ENCODE measurements around the gene KNTC1. TPM values are rescaled to one million over a fixed set of nuclear protein-coding genes. Genes with fewer than 3 reads are reported as not detected.

The KNTC1 gene
- total RNA-seq, 1 donor from 2014 or later: 249 TPM

DNA sequence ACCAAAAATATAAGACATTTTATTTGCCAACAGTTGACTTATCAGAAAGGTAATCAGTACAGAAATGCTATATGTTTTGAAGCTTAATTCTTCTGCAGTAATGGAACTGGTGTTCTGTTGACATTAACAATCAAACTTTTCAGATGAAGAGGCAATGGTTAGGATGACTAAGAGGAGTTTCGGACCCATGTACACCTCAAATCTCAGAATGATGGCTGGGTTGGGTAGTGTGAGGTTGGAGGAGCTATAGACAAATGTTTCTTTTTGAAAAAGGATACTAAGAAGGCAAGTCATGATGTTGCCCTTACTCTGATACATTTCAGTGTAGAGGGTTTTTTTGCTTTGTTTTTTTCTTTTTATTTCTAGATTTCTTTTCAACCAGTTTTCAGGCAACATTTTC, 66.9 kb downstream of the KNTC1 start:
- Mint-ChIP-seq H3K27ac (no peak overlapping the region), H3K4me1 (no peaks in the 10 kb centered on the region), H3K27me3 (ENCODE audit: insufficient read depth, low read depth) (no peaks in the 10 kb centered on the region), H3K36me3 (peaks cover 24% of the 10 kb centered on the region), H3K9me3 (no peaks in the 10 kb centered on the region), H3K4me3 (no peak overlapping the region)
- Histone ChIP-seq H4K20me1 (ENCODE audit: low read depth) (no peaks in the 10 kb centered on the region), H3K4me3 (no peak overlapping the region), H3K9ac (no peak overlapping the region), H3K4me2 (no peak overlapping the region), H2AFZ (replicated peaks) (no peak overlapping the region), H3F3A (ENCODE audit: low read depth) (no peaks in the 10 kb centered on the region), H3K4me1 (no peaks in the 10 kb centered on the region), H3K27ac (no peak overlapping the region), H3K9me3 (ENCODE audit: low read depth) (no peaks in the 10 kb centered on the region), H3K27me3 (no peaks in the 10 kb centered on the region), H3K36me3 (peaks cover 21% of the 10 kb centered on the region), H3K79me2 (ENCODE audit: low read depth) (no peaks in the 10 kb centered on the region)
- DNase-seq (ENCODE audit: low spot score): no peak
- no peak for TF ChIP-seq EZH2 (IDR thresholded peaks at IDR 0.05)
- no peak for TF ChIP-seq EZH2phosphoT487 (IDR thresholded peaks at IDR 0.05)
- TF ChIP-seq CTCF (IDR thresholded peaks at IDR 0.05): no peak

DNA sequence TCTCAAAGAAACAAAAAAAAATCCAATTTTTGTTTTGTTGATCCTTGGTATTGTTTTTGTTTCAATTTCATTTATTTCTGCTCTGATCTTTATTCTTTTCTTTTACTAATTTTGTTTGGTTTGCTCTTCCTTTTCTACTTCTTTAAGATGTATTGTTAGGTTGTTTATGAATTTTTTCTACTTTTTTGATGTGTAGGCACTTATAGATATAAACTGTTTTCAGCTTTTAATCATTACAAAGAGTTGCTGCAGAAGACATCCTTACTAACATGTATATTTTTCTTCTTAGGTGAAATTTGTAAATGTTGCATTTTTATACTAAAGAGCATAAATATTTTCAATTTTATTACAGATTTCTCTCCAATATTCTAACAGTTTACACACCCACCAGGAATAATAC, 69.8 kb downstream of the KNTC1 start:
- Histone ChIP-seq H3K4me2 (no peak overlapping the region), H3K9ac (no peak overlapping the region), H3K27ac (no peak overlapping the region), H3K4me1 (no peaks in the 10 kb centered on the region), H4K20me1 (ENCODE audit: low read depth) (no peaks in the 10 kb centered on the region), H3K27me3 (no peaks in the 10 kb centered on the region), H3K79me2 (ENCODE audit: low read depth) (no peaks in the 10 kb centered on the region), H3K36me3 (peaks cover 7% of the 10 kb centered on the region), H3K4me3 (no peak overlapping the region), H2AFZ (replicated peaks) (no peak overlapping the region), H3F3A (ENCODE audit: low read depth) (no peaks in the 10 kb centered on the region), H3K9me3 (ENCODE audit: low read depth) (no peaks in the 10 kb centered on the region)
- H3K4me1 Mint-ChIP-seq: no peaks in the 10 kb centered on the region
- DNase-seq (ENCODE audit: low spot score): no peak
- no peaks in the 10 kb centered on the region for H3K9me3 Mint-ChIP-seq
- H3K27ac Mint-ChIP-seq: no peak overlapping the region
- TF ChIP-seq EZH2phosphoT487 (IDR thresholded peaks at IDR 0.05): no peak
- peaks cover 21% of the 10 kb centered on the region for H3K36me3 Mint-ChIP-seq
- H3K4me3 Mint-ChIP-seq: no peak overlapping the region
- H3K27me3 Mint-ChIP-seq (ENCODE audit: insufficient read depth, low read depth): no peaks in the 10 kb centered on the region

DNA sequence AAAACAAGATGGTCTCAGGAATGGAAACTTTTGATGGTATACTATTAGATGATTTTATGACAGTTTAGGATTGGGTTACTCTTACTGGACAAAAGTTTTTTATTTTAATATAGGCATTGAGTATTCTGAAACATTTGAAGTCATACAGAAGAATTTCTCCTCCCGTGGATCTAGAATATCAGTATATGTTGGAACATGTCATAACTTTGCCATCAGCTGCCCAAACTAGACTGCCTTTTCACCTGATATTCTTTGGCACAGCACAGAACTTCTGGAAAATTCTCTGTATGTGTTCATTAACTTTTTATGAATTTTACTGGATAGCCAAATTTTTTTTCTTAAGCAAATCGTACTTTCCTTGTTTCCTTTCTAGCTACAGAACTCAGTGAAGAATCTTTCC, 75.4 kb downstream of the KNTC1 start:
- Mint-ChIP-seq H3K4me1 (no peaks in the 10 kb centered on the region), H3K9me3 (no peaks in the 10 kb centered on the region), H3K27ac (no peak overlapping the region), H3K36me3 (peaks cover 20% of the 10 kb centered on the region), H3K27me3 (ENCODE audit: insufficient read depth, low read depth) (no peaks in the 10 kb centered on the region), H3K4me3 (no peak overlapping the region)
- no peak for DNase-seq (ENCODE audit: low spot score)
- Histone ChIP-seq H3K4me2 (no peak overlapping the region), H3F3A (ENCODE audit: low read depth) (no peaks in the 10 kb centered on the region), H3K9ac (no peak overlapping the region), H3K36me3 (no peaks in the 10 kb centered on the region), H3K4me1 (no peaks in the 10 kb centered on the region), H3K79me2 (ENCODE audit: low read depth) (no peaks in the 10 kb centered on the region), H4K20me1 (ENCODE audit: low read depth) (no peaks in the 10 kb centered on the region), H3K4me3 (no peak overlapping the region), H3K27me3 (no peaks in the 10 kb centered on the region), H3K27ac (no peak overlapping the region), H3K9me3 (ENCODE audit: low read depth) (no peaks in the 10 kb centered on the region), H2AFZ (replicated peaks) (no peak overlapping the region)
- no peak for TF ChIP-seq EZH2phosphoT487 (IDR thresholded peaks at IDR 0.05)
- TF ChIP-seq CTCF (IDR thresholded peaks at IDR 0.05): no peak
- no peak for TF ChIP-seq EZH2 (IDR thresholded peaks at IDR 0.05)

DNA sequence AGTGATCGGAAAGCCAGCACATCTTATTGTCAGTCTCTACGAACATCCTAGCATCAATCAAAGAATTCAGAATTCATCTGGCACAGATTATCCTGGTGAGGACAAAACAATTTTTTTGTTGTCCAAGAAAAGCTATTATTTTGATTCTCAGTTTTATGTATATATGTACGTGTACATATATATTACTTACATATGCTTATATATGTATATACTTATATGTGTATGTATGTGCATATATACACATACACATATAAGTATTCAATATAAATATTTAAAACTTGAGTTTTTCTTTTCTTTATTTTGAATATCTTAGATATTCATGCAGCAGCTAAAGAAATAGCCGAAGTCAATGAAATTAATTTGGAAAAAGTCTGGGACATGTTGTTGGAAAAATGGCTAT, 77.9 kb downstream of the KNTC1 start:
- H3K9me3 ChIP-seq (ENCODE audit: low read depth): no peaks in the 10 kb centered on the region
- no peaks in the 10 kb centered on the region for H3F3A ChIP-seq (ENCODE audit: low read depth)
- Mint-ChIP-seq H3K27me3 (ENCODE audit: insufficient read depth, low read depth) (no peaks in the 10 kb centered on the region), H3K36me3 (peaks cover 11% of the 10 kb centered on the region), H3K4me1 (no peaks in the 10 kb centered on the region), H3K9me3 (no peaks in the 10 kb centered on the region), H3K4me3 (no peak overlapping the region), H3K27ac (no peak overlapping the region)
- no peak overlapping the region for H3K27ac ChIP-seq
- TF ChIP-seq EZH2phosphoT487 (IDR thresholded peaks at IDR 0.05) (no peak), EZH2 (IDR thresholded peaks at IDR 0.05) (no peak), CTCF (IDR thresholded peaks at IDR 0.05) (no peak)
- no peak overlapping the region for H3K4me3 ChIP-seq
- no peak overlapping the region for H3K9ac ChIP-seq
- no peaks in the 10 kb centered on the region for H3K4me1 ChIP-seq
- H3K27me3 ChIP-seq: no peaks in the 10 kb centered on the region
- H4K20me1 ChIP-seq (ENCODE audit: low read depth): no peaks in the 10 kb centered on the region
- no peaks in the 10 kb centered on the region for H3K79me2 ChIP-seq (ENCODE audit: low read depth)
- H2AFZ ChIP-seq (replicated peaks): no peak overlapping the region
- DNase-seq (ENCODE audit: low spot score): no peak
- H3K4me2 ChIP-seq: no peak overlapping the region
- H3K36me3 ChIP-seq: no peaks in the 10 kb centered on the region
